HEK293 (cell line): Measurements from ENCODE around the gene PLEKHG4B.

Source experiments
- BCL11A ChIP-seq: fragments of 450-650 bp; formaldehyde crosslinking; IDR thresholded peaks from 2 replicates; pipeline ENCODE4 v1.5.1; 2016; ENCODE audit warnings: low read depth, missing biosample characterization, missing genetic modification characterization
- CTCF ChIP-seq: fragments of 450-650 bp; formaldehyde crosslinking; IDR thresholded peaks from 2 replicates; pipeline ENCODE4 v1.5.1; 2016; ENCODE audit warnings: missing biosample characterization, missing genetic modification characterization
- KLF10 ChIP-seq: fragments of 450-650 bp; IDR thresholded peaks from 2 replicates; pipeline ENCODE4 v1.5.1; 2018; ENCODE audit warnings: missing biosample characterization, mild to moderate bottlenecking, missing genetic modification characterization
- REST ChIP-seq: fragments of 450-650 bp; formaldehyde crosslinking; IDR thresholded peaks from 2 replicates; pipeline ENCODE4 v1.5.1; 2016; ENCODE audit warnings: missing biosample characterization, missing genetic modification characterization
- TCF7L2 ChIP-seq: IDR thresholded peaks from 2 replicates; pipeline ENCODE4 v1.6.1; 2011; ENCODE audit warnings: low read depth, mild to moderate bottlenecking, inconsistent platforms, low read length, moderate library complexity, borderline replicate concordance
- ZNF24 ChIP-seq: fragments of 450-650 bp; formaldehyde crosslinking; IDR thresholded peaks from 2 replicates; pipeline ENCODE4 v1.5.1; 2016; ENCODE audit warnings: missing biosample characterization, missing genetic modification characterization
- ZNF274 ChIP-seq, 2 experiments: fragments of 200-500 bp in 1 of 2; fragments of 450-650 bp in 1 of 2; sonication (Bioruptor generic) in 1 of 2; formaldehyde crosslinking in 1 of 2; IDR thresholded peaks; 2 replicates each; pipeline versions ENCODE4 v1.5.1 to v1.6.1; 2014 to 2016; ENCODE audit warnings: borderline replicate concordance in 1 of 2, inconsistent platforms in 1 of 2, low read length in 1 of 2, missing biosample characterization in 1 of 2, missing genetic modification characterization in 1 of 2
- ZNF629 ChIP-seq: fragments of 450-650 bp; formaldehyde crosslinking; IDR thresholded peaks from 2 replicates; pipeline ENCODE4 v1.5.1; 2017; ENCODE audit warnings: missing biosample characterization, missing genetic modification characterization

- TF ChIP-seq CTCF (tag by site-specific recombination): no peak
- no peak for TF ChIP-seq TCF7L2
- no peak for TF ChIP-seq BCL11A (tag by site-specific recombination)
- no peak for TF ChIP-seq REST (tag by site-specific recombination)
- TF ChIP-seq ZNF24: no peak
- TF ChIP-seq ZNF629: no peak
- no peak for TF ChIP-seq ZNF274 (IDR thresholded peaks at IDR 0.05; ENCODE audit: low read length)
- no peak for TF ChIP-seq ZNF274 (tag by site-specific recombination; IDR thresholded peaks at IDR 0.05; ENCODE audit: borderline replicate concordance)
- no peak for TF ChIP-seq KLF10
Measured at GRCh38 chr5:105504-106070, 13.6 kb downstream of the PLEKHG4B start.
